ENCODE measurements around the gene LMO1.

LMO1 gene

GRCh38 chr11:8192016-8192895, 71.4 kb downstream of the LMO1 start:
- no peaks in the 10 kb centered on the region for H3K36me3 ChIP-seq (ENCODE audit: insufficient read depth, insufficient read length, low read length)
- H3K4me1 ChIP-seq (ENCODE audit: insufficient read depth, insufficient read length), result peaks cover 5% of the 10 kb centered on the region
- peak; percentile 78 for DNase-seq (ENCODE audit: low read depth, low spot score)

GRCh38 chr11:8190431-8190830, 73.2 kb downstream of the LMO1 start:
- peaks cover 5% of the 10 kb centered on the region for H3K4me1 ChIP-seq (ENCODE audit: insufficient read depth, insufficient read length)
- TF ChIP-seq YY1 (IDR thresholded peaks at IDR 0.05; ENCODE audit: insufficient read depth, insufficient read length) (no peak), SUZ12 (IDR thresholded peaks at IDR 0.05; ENCODE audit: extremely low read depth, insufficient read depth, insufficient read length) (no peak), ZNF274 (IDR thresholded peaks at IDR 0.05; ENCODE audit: low read depth, low read length) (no peak)
- DNase-seq (ENCODE audit: low read depth, low spot score), result no peak
- no peaks in the 10 kb centered on the region for H3K36me3 ChIP-seq (ENCODE audit: insufficient read depth, insufficient read length, low read length)
- H3K9me3 ChIP-seq (ENCODE audit: insufficient read depth, low read length), result no peaks in the 10 kb centered on the region
- H3K27me3 ChIP-seq (ENCODE audit: insufficient read depth, insufficient read length), result no peaks in the 10 kb centered on the region
- no peak overlapping the region for H3K9ac ChIP-seq (ENCODE audit: insufficient read length, low read depth)
- H3K4me3 ChIP-seq (ENCODE audit: insufficient read length, low read depth), result no peak overlapping the region

More at GRCh38 chr11:8192016-8192895, 71.4 kb downstream of the LMO1 start:
- TF ChIP-seq SUZ12 (IDR thresholded peaks at IDR 0.05; ENCODE audit: extremely low read depth, insufficient read depth, insufficient read length), result no peak
- no peak for TF ChIP-seq YY1 (IDR thresholded peaks at IDR 0.05; ENCODE audit: insufficient read depth, insufficient read length)
- TF ChIP-seq ZNF274 (IDR thresholded peaks at IDR 0.05; ENCODE audit: low read depth, low read length), result no peak
- no peaks in the 10 kb centered on the region for H3K27me3 ChIP-seq (ENCODE audit: insufficient read depth, insufficient read length)
- no peak overlapping the region for H3K9ac ChIP-seq (ENCODE audit: insufficient read length, low read depth)
- H3K9me3 ChIP-seq (ENCODE audit: insufficient read depth, low read length), result no peaks in the 10 kb centered on the region
- H3K4me3 ChIP-seq (ENCODE audit: insufficient read length, low read depth), result no peak overlapping the region

GRCh38 chr11:8186429-8186828, 77.2 kb downstream of the LMO1 start:
- Histone ChIP-seq H3K9ac (ENCODE audit: insufficient read length, low read depth) (no peak overlapping the region), H3K27me3 (ENCODE audit: insufficient read depth, insufficient read length) (no peaks in the 10 kb centered on the region), H3K9me3 (ENCODE audit: insufficient read depth, low read length) (no peaks in the 10 kb centered on the region), H3K36me3 (ENCODE audit: insufficient read depth, insufficient read length, low read length) (no peaks in the 10 kb centered on the region), H3K4me3 (ENCODE audit: insufficient read length, low read depth) (no peak overlapping the region), H3K4me1 (ENCODE audit: insufficient read depth, insufficient read length) (no peaks in the 10 kb centered on the region)
- DNase-seq (ENCODE audit: low read depth, low spot score), result no peak
- no peak for TF ChIP-seq ZNF274 (IDR thresholded peaks at IDR 0.05; ENCODE audit: low read depth, low read length)
- TF ChIP-seq YY1 (IDR thresholded peaks at IDR 0.05; ENCODE audit: insufficient read depth, insufficient read length), result no peak
- TF ChIP-seq SUZ12 (IDR thresholded peaks at IDR 0.05; ENCODE audit: extremely low read depth, insufficient read depth, insufficient read length), result no peak

GRCh38 chr11:8183111-8183510, 80.6 kb downstream of the LMO1 start:
- Histone ChIP-seq H3K36me3 (ENCODE audit: insufficient read depth, insufficient read length, low read length) (no peaks in the 10 kb centered on the region), H3K9me3 (ENCODE audit: insufficient read depth, low read length) (no peaks in the 10 kb centered on the region), H3K9ac (ENCODE audit: insufficient read length, low read depth) (no peak overlapping the region), H3K27me3 (ENCODE audit: insufficient read depth, insufficient read length) (no peaks in the 10 kb centered on the region), H3K4me3 (ENCODE audit: insufficient read length, low read depth) (no peak overlapping the region), H3K4me1 (ENCODE audit: insufficient read depth, insufficient read length) (peaks cover 2% of the 10 kb centered on the region)
- DNase-seq (ENCODE audit: low read depth, low spot score), result no peak
- TF ChIP-seq ZNF274 (IDR thresholded peaks at IDR 0.05; ENCODE audit: low read depth, low read length) (no peak), SUZ12 (IDR thresholded peaks at IDR 0.05; ENCODE audit: extremely low read depth, insufficient read depth, insufficient read length) (no peak), YY1 (IDR thresholded peaks at IDR 0.05; ENCODE audit: insufficient read depth, insufficient read length) (no peak)

GRCh38 chr11:8180469-8180868, 83.2 kb downstream of the LMO1 start:
- no peaks in the 10 kb centered on the region for H3K36me3 ChIP-seq (ENCODE audit: insufficient read depth, insufficient read length, low read length)
- H3K9ac ChIP-seq (ENCODE audit: insufficient read length, low read depth), result no peak overlapping the region
- peaks cover 3% of the 10 kb centered on the region for H3K4me1 ChIP-seq (ENCODE audit: insufficient read depth, insufficient read length)
- no peak overlapping the region for H3K4me3 ChIP-seq (ENCODE audit: insufficient read length, low read depth)
- H3K27me3 ChIP-seq (ENCODE audit: insufficient read depth, insufficient read length), result peaks cover 6% of the 10 kb centered on the region
- no peak for DNase-seq (ENCODE audit: low read depth, low spot score)
- no peaks in the 10 kb centered on the region for H3K9me3 ChIP-seq (ENCODE audit: insufficient read depth, low read length)
- TF ChIP-seq YY1 (IDR thresholded peaks at IDR 0.05; ENCODE audit: insufficient read depth, insufficient read length) (no peak), ZNF274 (IDR thresholded peaks at IDR 0.05; ENCODE audit: low read depth, low read length) (no peak), SUZ12 (IDR thresholded peaks at IDR 0.05; ENCODE audit: extremely low read depth, insufficient read depth, insufficient read length) (no peak)

GRCh38 chr11:8178297-8178696, 85.4 kb downstream of the LMO1 start:
- no peak for DNase-seq (ENCODE audit: low read depth, low spot score)
- H3K9me3 ChIP-seq (ENCODE audit: insufficient read depth, low read length), result no peaks in the 10 kb centered on the region
- H3K9ac ChIP-seq (ENCODE audit: insufficient read length, low read depth), result no peak overlapping the region
- peaks cover 8% of the 10 kb centered on the region for H3K27me3 ChIP-seq (ENCODE audit: insufficient read depth, insufficient read length)
- H3K36me3 ChIP-seq (ENCODE audit: insufficient read depth, insufficient read length, low read length), result no peaks in the 10 kb centered on the region
- H3K4me1 ChIP-seq (ENCODE audit: insufficient read depth, insufficient read length), result peaks cover 3% of the 10 kb centered on the region
- H3K4me3 ChIP-seq (ENCODE audit: insufficient read length, low read depth), result no peak overlapping the region
- TF ChIP-seq ZNF274 (IDR thresholded peaks at IDR 0.05; ENCODE audit: low read depth, low read length) (no peak), YY1 (IDR thresholded peaks at IDR 0.05; ENCODE audit: insufficient read depth, insufficient read length) (no peak), SUZ12 (IDR thresholded peaks at IDR 0.05; ENCODE audit: extremely low read depth, insufficient read depth, insufficient read length) (no peak)

- Histone ChIP-seq H3K4me1 (ENCODE audit: insufficient read depth, insufficient read length) (peaks cover 3% of the 10 kb centered on the region), H3K9me3 (ENCODE audit: insufficient read depth, low read length) (no peaks in the 10 kb centered on the region), H3K4me3 (ENCODE audit: insufficient read length, low read depth) (no peak overlapping the region), H3K36me3 (ENCODE audit: insufficient read depth, insufficient read length, low read length) (no peaks in the 10 kb centered on the region), H3K9ac (ENCODE audit: insufficient read length, low read depth) (no peak overlapping the region), H3K27me3 (ENCODE audit: insufficient read depth, insufficient read length) (peaks cover 8% of the 10 kb centered on the region)
- TF ChIP-seq ZNF274 (IDR thresholded peaks at IDR 0.05; ENCODE audit: low read depth, low read length) (no peak), SUZ12 (IDR thresholded peaks at IDR 0.05; ENCODE audit: extremely low read depth, insufficient read depth, insufficient read length) (no peak), YY1 (IDR thresholded peaks at IDR 0.05; ENCODE audit: insufficient read depth, insufficient read length) (no peak)
- DNase-seq (ENCODE audit: low read depth, low spot score), result no peak
Observed at GRCh38 chr11:8177136-8177535, 86.5 kb downstream of the LMO1 start.

All from NT2/D1 (cell line).